IMR-90 (cell line): ENCODE data around the gene NMS. TPM values are rescaled to one million over a fixed set of nuclear protein-coding genes. Genes with fewer than 3 reads are reported as not detected.

Experiments used
- ATAC-seq: fragments of 200-7000 bp; cut with Tn5 transposase; 2 replicates; pipeline ENCODE4 v1.9.1; 2020; ENCODE audit warnings: low read depth, mild to moderate bottlenecking, moderate library complexity
- BruUV-seq: library from RNA; stranded (reverse); fragments of 400-500 nt; replicated peaks from 2 replicates; lab custom pipeline; 2021; lab: Mats Ljungman, UMichigan
- CTCF ChIA-PET: fragments of 300-600 bp; formaldehyde crosslinking; extraction: SDS; loops from one replicate; lab custom pipeline; 2021; ENCODE audit warnings: antibody characterized with exemption; lab: Yijun Ruan, JAX
- POLR2A ChIA-PET: fragments of 300-600 bp; sonication (Branson Sonifier 250); formaldehyde crosslinking; loops from one replicate; lab custom pipeline; 2022; ENCODE audit warnings: antibody characterized with exemption; ENCODE audit not compliant: unreplicated experiment; lab: Charles Lee
- DNase-seq: peaks from one replicate; pipeline ENCODE4 v3.0.0; 2013
- H2AFZ ChIP-seq: replicated peaks from 2 replicates; pipeline ENCODE3; 2013; ENCODE audit warnings: low read length, mild to moderate bottlenecking; ENCODE audit not compliant: poor library complexity
- H2AK5ac ChIP-seq: 2 replicates; pipeline ENCODE4 v1.6.1; 2013; ENCODE audit warnings: low read depth, low read length, inconsistent platforms
- H2AK9ac ChIP-seq: replicated peaks from 2 replicates; pipeline ENCODE3; 2013; ENCODE audit warnings: mild to moderate bottlenecking, low read depth, low read length, moderate library complexity; ENCODE audit not compliant: poor library complexity
- H2BK120ac ChIP-seq: 2 replicates; pipeline ENCODE4 v1.6.1; 2013; ENCODE audit warnings: low read depth, low read length, inconsistent platforms
- H2BK15ac ChIP-seq: 3 replicates; pipeline ENCODE4 v1.6.1; 2013; ENCODE audit warnings: low read depth, low read length, inconsistent platforms
- H2BK20ac ChIP-seq: 2 replicates; pipeline ENCODE4 v1.6.1; 2013; ENCODE audit warnings: low read depth, mild to moderate bottlenecking, inconsistent platforms, low read length, moderate library complexity
- H2BK5ac ChIP-seq: 2 replicates; pipeline ENCODE4 v1.6.1; 2013; ENCODE audit warnings: mild to moderate bottlenecking, low read depth, low read length, inconsistent platforms; ENCODE audit not compliant: poor library complexity, severe bottlenecking
- H3K14ac ChIP-seq: replicated peaks from 2 replicates; pipeline ENCODE4 v1.6.1; 2013; ENCODE audit warnings: low read depth, low read length, inconsistent platforms
- H3K18ac ChIP-seq: 2 replicates; pipeline ENCODE4 v1.6.1; 2013; ENCODE audit warnings: low read depth, low read length, control low read depth
- H3K23ac ChIP-seq: 2 replicates; pipeline ENCODE4 v1.6.1; 2013; ENCODE audit warnings: low read depth, low read length, inconsistent platforms
- H3K27ac ChIP-seq: 2 replicates; pipeline ENCODE4 v1.5.1; 2013; ENCODE audit warnings: mild to moderate bottlenecking, control low read depth, low read length; ENCODE audit not compliant: insufficient read depth
- H3K27me3 ChIP-seq: 2 replicates; pipeline ENCODE4 v1.6.1; 2013; ENCODE audit warnings: low read length; ENCODE audit not compliant: control insufficient read depth, insufficient read depth
- H3K36me3 ChIP-seq: 2 replicates; pipeline ENCODE4 v1.6.1; 2013; ENCODE audit warnings: low read length, mixed read lengths; ENCODE audit not compliant: control insufficient read depth, insufficient read depth
- H3K4ac ChIP-seq: 2 replicates; pipeline ENCODE4 v1.6.1; 2013; ENCODE audit warnings: low read depth, low read length, inconsistent platforms
- H3K4me1 ChIP-seq: 2 replicates; pipeline ENCODE4 v1.6.1; 2013; ENCODE audit warnings: low read length, mixed read lengths; ENCODE audit not compliant: control insufficient read depth, insufficient read depth
- H3K4me2 ChIP-seq: 2 replicates; pipeline ENCODE4 v1.6.1; 2013; ENCODE audit warnings: low read depth, mild to moderate bottlenecking, control low read depth, low read length, moderate library complexity
- H3K4me3 ChIP-seq: 2 replicates; pipeline ENCODE4 v1.5.1; 2013; ENCODE audit warnings: low read depth, mild to moderate bottlenecking, control low read depth, low read length, moderate library complexity; ENCODE audit not compliant: insufficient read depth
- H3K56ac ChIP-seq: 2 replicates; pipeline ENCODE4 v1.6.1; 2013; ENCODE audit warnings: low read length, inconsistent platforms; ENCODE audit not compliant: insufficient read depth; ENCODE audit errors: extremely low read depth
- H3K79me1 ChIP-seq, 2 experiments: 2 replicates each; pipeline ENCODE4 v1.6.1; 2013; ENCODE audit warnings: low read length in 2 of 2, inconsistent platforms in 1 of 2, low read depth in 1 of 2
- H3K9ac ChIP-seq: 2 replicates; pipeline ENCODE4 v1.6.1; 2013; ENCODE audit warnings: low read depth, low read length, control low read depth
- H3K9me1 ChIP-seq: 2 replicates; pipeline ENCODE4 v1.6.1; 2013; ENCODE audit warnings: low read length, inconsistent platforms; ENCODE audit not compliant: insufficient read depth
- H3K9me3 ChIP-seq: 2 replicates; pipeline ENCODE4 v1.6.1; 2013; ENCODE audit warnings: low read length; ENCODE audit not compliant: control insufficient read depth, insufficient read depth
- H4K20me1 ChIP-seq: 2 replicates; pipeline ENCODE4 v1.6.1; 2013; ENCODE audit warnings: low read length, inconsistent platforms; ENCODE audit not compliant: insufficient read depth
- H4K5ac ChIP-seq: 2 replicates; pipeline ENCODE4 v1.6.1; 2013; ENCODE audit warnings: mild to moderate bottlenecking, low read depth, low read length, control low read depth
- H4K8ac ChIP-seq, 2 experiments: 2 replicates each; pipeline ENCODE4 v1.6.1; 2013; ENCODE audit warnings: low read depth in 2 of 2, low read length in 2 of 2, control low read depth in 1 of 2, inconsistent platforms in 1 of 2
- H4K91ac ChIP-seq: 2 replicates; pipeline ENCODE4 v1.6.1; 2013; ENCODE audit warnings: low read depth, low read length, inconsistent platforms; ENCODE audit not compliant: insufficient read depth
- BHLHE40 ChIP-seq: fragments of 150-350 bp; IDR thresholded peaks from 2 replicates; pipeline ENCODE4 v1.6.1; 2016; ENCODE audit warnings: mild to moderate bottlenecking, low read depth, low read length
- MAFK ChIP-seq: IDR thresholded peaks from 2 replicates; pipeline ENCODE4 v1.6.1; 2012; ENCODE audit warnings: low read depth, low read length, improper control_type of control experiment
- NFE2L2 ChIP-seq: fragments of 150-350 bp; IDR thresholded peaks from 2 replicates; pipeline ENCODE4 v1.6.1; 2016; ENCODE audit warnings: low read depth, mild to moderate bottlenecking, low read length
- WGBS, 2 experiments: methylation state at CpG; one replicate each; pipeline versions ENCODE4 v1.1.5 to v1.1.7; 2013; ENCODE audit warnings: missing lambda C conversion rate in 2 of 2; ENCODE audit not compliant: insufficient read length in 1 of 2; ENCODE audit errors: extremely low coverage in 2 of 2; 5-methylcytosine and 5-hydroxymethylcytosine counted together
- dilution Hi-C: fragments of 300-500 bp; cut with HindIII; formaldehyde crosslinking; loops from one replicate; pipeline ENCODE4 v1.14.3; 2018; ENCODE audit warnings: low sequenced_read_pairs; ENCODE audit not compliant: unreplicated experiment
- in situ Hi-C: fragments of 300-500 bp; cut with MboI; formaldehyde crosslinking; loops from 3 replicates; pipeline ENCODE4 v1.14.3; 2019; ENCODE audit warnings: low sequenced_read_pairs, inconsistent platforms, mixed read lengths
- intact Hi-C: fragments of 100-400 bp; cut with micrococcal nuclease; formaldehyde crosslinking; loops from 2 replicates; pipeline ENCODE4 v1.10.0; 2022
- polyA plus RNA-seq, 3 experiments: library from polyadenylated mRNA; depleted of rRNA; stranded (reverse); fragments of >200 nt; gene quantifications; 2 replicates each; pipeline ENCODE4 v1.2.3, GENCODE V29; 2012; ENCODE audit warnings: low replicate concordance in 1 of 3
- total RNA-seq: library from RNA; depleted of rRNA; stranded (reverse); fragments of >200 nt; gene quantifications from 2 replicates; pipeline ENCODE4 v1.2.3, GENCODE V29; 2012

NMS gene
- total and polyA plus RNA-seq, 2 of the 4 experiments (the other 2 are of a cell fraction) = not detected

DNA sequence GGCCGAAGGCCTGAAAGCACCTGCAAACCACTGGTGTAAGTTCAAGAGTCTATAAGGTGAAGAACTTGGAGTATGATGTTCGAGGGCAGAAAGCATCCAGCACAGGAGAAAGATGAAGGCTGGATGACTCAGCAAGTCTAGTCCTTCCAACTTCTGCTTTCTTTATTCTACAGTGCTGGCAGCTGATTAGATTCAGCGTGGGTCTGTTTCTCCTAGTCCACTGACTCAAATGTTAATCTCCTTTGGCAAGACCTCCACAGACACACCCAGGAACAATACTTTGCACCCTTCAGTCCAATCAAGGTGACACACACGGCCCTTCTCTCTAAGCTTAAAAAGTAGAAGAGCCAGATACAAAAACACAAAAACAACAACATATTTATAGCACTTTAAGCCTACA lies 43.4 kb downstream of the NMS start:
- no peak overlapping the region for H3K23ac ChIP-seq
- DNase-seq (no peak), ATAC-seq (no peak)
- H2AK5ac ChIP-seq = no peak overlapping the region
- no peak overlapping the region for H2BK20ac ChIP-seq
- no peak overlapping the region for H4K5ac ChIP-seq
- POLR2A ChIA-PET = no interaction called here
- H4K8ac ChIP-seq = no peak overlapping the region
- no peak overlapping the region for H3K14ac ChIP-seq
- no TSS peak for BruUV-seq
- no peak overlapping the region for H2BK15ac ChIP-seq
- dilution Hi-C loops = no loop called here
- CTCF ChIA-PET = no interaction called here
- intact Hi-C loops = no loop called here
- no peak overlapping the region for H3K4ac ChIP-seq
- no CpG with 5 or more reads among the region's 4 CpGs for whole genome bisulfite sequencing, 2 experiments
- no peaks in the 10 kb centered on the region for H3K9me1 ChIP-seq
- in situ Hi-C loops = no loop called here
- H3K79me1 ChIP-seq = no peaks in the 10 kb centered on the region
- no peaks in the 10 kb centered on the region for H4K20me1 ChIP-seq
- TF ChIP-seq NFE2L2 = peak; percentile 78
- TF ChIP-seq BHLHE40 = no peak
- no peak for TF ChIP-seq MAFK
- H2AFZ ChIP-seq = no peak overlapping the region
- H4K91ac ChIP-seq = no peak overlapping the region
- H3K27me3 ChIP-seq = peaks cover 5% of the 10 kb centered on the region
- H3K36me3 ChIP-seq = no peaks in the 10 kb centered on the region
- H3K27ac ChIP-seq = no peak overlapping the region
- H3K56ac ChIP-seq = no peak overlapping the region
- no peak overlapping the region for H2BK5ac ChIP-seq
- H3K9me3 ChIP-seq = no peaks in the 10 kb centered on the region
- no peak overlapping the region for H3K9ac ChIP-seq
- H3K4me1 ChIP-seq = no peaks in the 10 kb centered on the region
- H2AK9ac ChIP-seq = no peak overlapping the region
- no peak overlapping the region for H3K4me3 ChIP-seq
- no peak overlapping the region for H3K18ac ChIP-seq
- no peak overlapping the region for H3K4me2 ChIP-seq
- no peak overlapping the region for H2BK120ac ChIP-seq
